NCI-H82 (cell line): ENCODE data around the gene WDR26.
"Not testable (repeated sequence)": the region's sequence is repeated elsewhere in the genome, so short reads cannot be mapped to it uniquely, and the experiment has no call there.

Experiments
- DNase-seq: peaks from one replicate; lab custom pipeline; 2025; lab: John Stamatoyannopoulos, UW

WDR26 gene

DNA sequence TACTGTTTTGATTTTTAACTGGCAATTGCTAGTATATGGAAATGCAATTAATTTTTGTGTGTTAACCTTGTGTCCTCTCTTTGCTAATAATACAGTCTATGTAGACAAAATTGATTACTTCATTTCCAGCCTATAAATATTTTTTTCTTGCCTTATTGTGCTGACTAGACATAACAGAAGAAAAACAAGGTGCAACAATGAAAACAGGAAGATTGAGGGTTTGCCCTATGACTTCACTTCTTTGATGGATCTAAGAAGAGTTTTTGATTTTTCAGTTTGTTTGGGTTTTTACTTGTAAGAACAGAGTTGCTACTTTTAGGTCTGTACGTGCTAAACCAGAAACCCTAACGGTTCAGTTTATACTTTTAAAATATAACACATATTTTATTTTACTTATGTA lies 86.5 kb downstream of the WDR26 start:
- no peak for DNase-seq

- no peak for DNase-seq
Measured at GRCh38 chr1:224343679-224344078, 90.9 kb downstream of the WDR26 start.

- not testable (repeated sequence) for DNase-seq
Measured at GRCh38 chr1:224340453-224341384, 93.9 kb downstream of the WDR26 start.

GRCh38 chr1:224339442-224340033 lies 95.1 kb downstream of the WDR26 start:
- peak; percentile 35 for DNase-seq

- peak; percentile 35 for DNase-seq
Measured at GRCh38 chr1:224338150-224338838, 96.3 kb downstream of the WDR26 start.
